Astrocyte (in vitro differentiated cells and primary cell): ENCODE results near the gene MCF2L2.

ENCODE experiments used
- CTCF ChIP-seq: IDR thresholded peaks from 2 replicates; pipeline ENCODE4 v1.5.1; 2011; ENCODE audit warnings: low read depth, mild to moderate bottlenecking, inconsistent platforms, low read length, moderate library complexity; ENCODE audit not compliant: insufficient read depth
- EZH2 ChIP-seq: IDR thresholded peaks from 2 replicates; pipeline ENCODE4 v1.6.1; 2012; ENCODE audit warnings: mild to moderate bottlenecking, low read length, inconsistent platforms; ENCODE audit not compliant: insufficient read depth

GRCh38 chr3:183233966-183234365, 194.5 kb downstream of the MCF2L2 start:
- no peak for TF ChIP-seq CTCF
- no peak for TF ChIP-seq EZH2
